Stomach (tissue), 9 donors: ENCODE measurements around the gene STMN3. TPM values are rescaled to one million over a fixed set of nuclear protein-coding genes. Genes with fewer than 3 reads are reported as not detected.

Experiments
- DNase-seq, 2 donors: peaks; one replicate each; pipeline versions ENCODE4 v3.0.0 to v3.0.0-alpha.2; 2013 to 2019
- H3K27ac ChIP-seq, 5 donors: fragments of 200-600 bp in 4 of 5; sonication (generic) in 4 of 5; one replicate each; pipeline ENCODE4 v1.5.1; 2013 to 2019; ENCODE audit warnings: mild to moderate bottlenecking in 1 of 5, moderate library complexity in 1 of 5
- H3K27me3 ChIP-seq, 3 donors: fragments of 200-600 bp; sonication (generic); one replicate each; pipeline ENCODE4 v1.5.1; 2017 to 2019; ENCODE audit warnings: mixed run types in 1 of 3
- H3K36me3 ChIP-seq, 4 donors: fragments of 200-600 bp; sonication (generic); 1 replicate in 3 of 4; 2 replicates in 1 of 4; pipeline ENCODE4 v1.5.1; 2016 to 2019
- H3K4me1 ChIP-seq, 4 donors: fragments of 200-600 bp; sonication (generic); one replicate each; pipeline ENCODE4 v1.5.1; 2016 to 2019
- H3K4me3 ChIP-seq, 4 donors: fragments of 200-600 bp; sonication (generic) in 3 of 4; one replicate each; pipeline ENCODE4 v1.5.1; 2016 to 2019; ENCODE audit warnings: mild to moderate bottlenecking in 1 of 4
- H3K9me3 ChIP-seq, 4 donors: fragments of 200-600 bp; sonication (generic); one replicate each; pipeline ENCODE4 v1.5.1; 2016 to 2019
- CTCF ChIP-seq, 7 experiments: fragments of 450-650 bp in 4 of 7; fragments of 200-600 bp in 3 of 7; sonication (generic) in 3 of 7; IDR thresholded peaks; one replicate each; pipeline ENCODE4 v1.5.1; 2016 to 2019; ENCODE audit warnings: antibody characterized with exemption in 7 of 7, control low read depth in 2 of 7, mild to moderate bottlenecking in 1 of 7
- EP300 ChIP-seq: sonication (generic); formaldehyde crosslinking; IDR thresholded peaks from one replicate; pipeline ENCODE4 v1.6.1; 2017; ENCODE audit warnings: antibody characterized with exemption
- POLR2A ChIP-seq, 4 donors: fragments of 450-650 bp; IDR thresholded peaks; one replicate each; pipeline ENCODE4 v1.6.1; 2016; ENCODE audit warnings: antibody characterized with exemption in 4 of 4, control low read depth in 2 of 4, mild to moderate bottlenecking in 1 of 4, moderate library complexity in 1 of 4
- POLR2AphosphoS5 ChIP-seq, 3 donors: sonication (generic); formaldehyde crosslinking; IDR thresholded peaks; one replicate each; pipeline ENCODE4 v1.6.1; 2016; ENCODE audit warnings: antibody characterized with exemption in 3 of 3
- WGBS, 5 donors: extraction: QIAGEN DNeasy Blood & Tissue Kit in 3 of 5; methylation state at CpG; one replicate each; pipeline versions ENCODE4 v1.1.5 to v1.1.7; 2013 to 2018; 5-methylcytosine and 5-hydroxymethylcytosine counted together
- intact Hi-C: fragments of 100-400 bp; cut with DNase I; formaldehyde crosslinking; loops from one replicate; pipeline ENCODE4 v1.15.1; 2023; ENCODE audit warnings: low total_unique reads
- polyA plus RNA-seq, 3 donors: library from polyadenylated mRNA; stranded (reverse); fragments of 200-250 nt; gene quantifications; one replicate each; pipeline ENCODE4 v1.2.3, GENCODE V29; 2013
- total RNA-seq, 5 donors: library from RNA; depleted of rRNA; stranded (reverse); fragments of >200 nt; gene quantifications; one replicate each; pipeline versions ENCODE4 v1.1.0 to v1.2.3, GENCODE V29; 2014 to 2016
- donor health status: healthy with polysubstance abuse.
- donor health status: Bipolar disorder and iron deficiency.
- donor health status: healthy.

Gene STMN3
- total and polyA plus RNA-seq, 8 donors = 0.87 to 14.8 (median 12.0) TPM

DNA sequence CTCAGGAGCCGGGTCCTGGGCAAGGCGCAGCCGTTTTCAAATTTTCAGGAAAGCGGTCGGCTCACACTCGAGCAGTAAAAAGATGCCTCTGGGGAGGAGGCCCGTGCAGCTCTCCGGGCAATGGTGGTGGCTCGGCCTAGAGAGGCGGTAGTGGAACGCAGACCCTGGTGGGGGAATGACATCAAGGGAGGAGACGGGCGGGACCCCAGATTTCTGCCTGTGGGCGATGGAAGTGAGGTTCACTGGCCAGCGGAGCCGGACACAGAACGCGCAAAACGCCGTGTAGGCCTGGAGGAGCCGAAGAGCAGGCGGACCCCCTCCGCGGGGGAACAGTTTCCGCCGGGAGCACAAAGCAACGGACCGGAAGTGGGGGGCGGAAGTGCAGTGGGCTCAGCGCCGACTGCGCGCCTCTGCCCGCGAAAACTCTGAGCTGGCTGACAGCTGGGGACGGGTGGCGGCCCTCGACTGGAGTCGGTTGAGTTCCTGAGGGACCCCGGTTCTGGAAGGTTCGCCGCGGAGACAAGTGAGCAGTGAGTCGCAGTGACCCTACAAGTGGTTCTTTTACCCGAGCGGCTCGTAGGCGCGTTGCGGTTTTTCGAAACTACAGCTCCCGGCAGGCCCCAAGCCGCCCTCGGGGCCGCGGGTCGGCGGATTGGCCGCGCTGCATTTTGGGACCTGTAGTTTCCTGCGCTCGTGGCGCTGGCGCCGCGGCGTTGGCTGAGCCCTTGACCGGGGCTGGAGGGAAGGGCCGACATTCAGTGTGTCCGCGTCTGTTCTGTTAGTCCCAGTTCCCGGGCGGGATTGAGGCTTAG, 4.9 kb upstream of the STMN3 start, which contains the start of gene RTEL1:
RTEL1 (plus strand) TSS at position 376 of the 812 bp plus-strand sequence. CDS start 1,091 bp downstream, outside the sequence.
- Histone ChIP-seq H3K9me3 (no peaks in the 10 kb centered on the region), H3K27me3 (peaks cover 0 to 11% (median under 1%) of the 10 kb centered on the region in 3 donors), H3K4me3 (peak within 1 kb of the TSS; percentile 72 to 95 (median 84)), H3K4me1 (peaks cover 24 to 47% (median 37%) of the 10 kb centered on the region in 4 donors), H3K27ac (peak within 1 kb of the TSS; percentile 71 to 90 (median 89)), H3K36me3 (peaks cover 18 to 33% (median 30%) of the 10 kb centered on the region in 4 donors)
- 1 to 9% (median 2%) methylated on average over 38 to 73 of the region's 73 CpGs for WGBS, 5 donors
- intact Hi-C loops = no loop called here
- TF ChIP-seq POLR2AphosphoS5 (IDR thresholded peaks at IDR 0.05) (peak in 2 of 3 donors; percentile 60 to 79), POLR2A (IDR thresholded peaks at IDR 0.05) (no peak), CTCF (IDR thresholded peaks at IDR 0.05) (peak in 1 of 7 experiments; percentile 35)
- peak; percentile 93 to 97 for DNase-seq

- intact Hi-C loops = no loop called here
- TF ChIP-seq POLR2A (IDR thresholded peaks at IDR 0.05) (no peak), CTCF (IDR thresholded peaks at IDR 0.05) (no peak), EP300 (no peak), POLR2AphosphoS5 (IDR thresholded peaks at IDR 0.05) (no peak)
- 34 to 46% (median 40%) methylated on average over 31 of the region's 31 CpGs for WGBS, 5 donors
These were observed 4.2 kb upstream of the STMN3 start for GRCh38 chr20:63657260-63657936.

GRCh38 chr20:63656451-63656850, 3.2 kb upstream of the STMN3 start:
- Histone ChIP-seq H3K36me3 (peaks cover under 1 to 16% (median 13%) of the 10 kb centered on the region in 4 donors), H3K27ac (no peak overlapping the region), H3K9me3 (no peaks in the 10 kb centered on the region), H3K4me1 (peaks cover 40 to 64% (median 54%) of the 10 kb centered on the region in 4 donors), H3K27me3 (peaks cover 0 to 28% (median 16%) of the 10 kb centered on the region in 3 donors), H3K4me3 (no peak overlapping the region)
- TF ChIP-seq POLR2AphosphoS5 (IDR thresholded peaks at IDR 0.05) = no peak
- TF ChIP-seq EP300 = no peak
- no peak for TF ChIP-seq CTCF (IDR thresholded peaks at IDR 0.05)
- TF ChIP-seq POLR2A (IDR thresholded peaks at IDR 0.05) = no peak
- no peak for DNase-seq
- WGBS, 5 donors = 76 to 90% (median 85%) methylated on average over 3 of the region's 3 CpGs
- intact Hi-C loops = no loop called here

More at GRCh38 chr20:63657260-63657936, 4.2 kb upstream of the STMN3 start:
- Histone ChIP-seq H3K27me3 (peaks cover 0 to 19% (median 8%) of the 10 kb centered on the region in 3 donors), H3K27ac (peak overlapping the region; percentile 71 to 90 (median 89)), H3K36me3 (peaks cover 10 to 26% (median 22%) of the 10 kb centered on the region in 4 donors), H3K4me3 (peak overlapping the region; percentile 72 to 95 (median 84)), H3K4me1 (peaks cover 32 to 54% (median 44%) of the 10 kb centered on the region in 4 donors), H3K9me3 (no peaks in the 10 kb centered on the region)
- DNase-seq = no peak

GRCh38 chr20:63655249-63655648, 2.0 kb upstream of the STMN3 start:
- intact Hi-C loops = no loop called here
- Histone ChIP-seq H3K27ac (no peak overlapping the region), H3K4me1 (peaks cover 40 to 64% (median 55%) of the 10 kb centered on the region in 4 donors), H3K36me3 (peaks cover 0 to 4% (median 1%) of the 10 kb centered on the region in 4 donors), H3K4me3 (no peak overlapping the region), H3K9me3 (no peaks in the 10 kb centered on the region), H3K27me3 (peaks cover 0 to 33% (median 16%) of the 10 kb centered on the region in 3 donors)
- 66 to 91% (median 74%) methylated on average over 3 to 4 of the region's 4 CpGs for WGBS, 5 donors
- DNase-seq = peak in 1 of 2 donors; percentile 26
- TF ChIP-seq POLR2A (IDR thresholded peaks at IDR 0.05) (no peak), CTCF (IDR thresholded peaks at IDR 0.05) (no peak), EP300 (no peak), POLR2AphosphoS5 (IDR thresholded peaks at IDR 0.05) (no peak)
